ENCODE data around the gene SH2B2.

The SH2B2 gene

DNA sequence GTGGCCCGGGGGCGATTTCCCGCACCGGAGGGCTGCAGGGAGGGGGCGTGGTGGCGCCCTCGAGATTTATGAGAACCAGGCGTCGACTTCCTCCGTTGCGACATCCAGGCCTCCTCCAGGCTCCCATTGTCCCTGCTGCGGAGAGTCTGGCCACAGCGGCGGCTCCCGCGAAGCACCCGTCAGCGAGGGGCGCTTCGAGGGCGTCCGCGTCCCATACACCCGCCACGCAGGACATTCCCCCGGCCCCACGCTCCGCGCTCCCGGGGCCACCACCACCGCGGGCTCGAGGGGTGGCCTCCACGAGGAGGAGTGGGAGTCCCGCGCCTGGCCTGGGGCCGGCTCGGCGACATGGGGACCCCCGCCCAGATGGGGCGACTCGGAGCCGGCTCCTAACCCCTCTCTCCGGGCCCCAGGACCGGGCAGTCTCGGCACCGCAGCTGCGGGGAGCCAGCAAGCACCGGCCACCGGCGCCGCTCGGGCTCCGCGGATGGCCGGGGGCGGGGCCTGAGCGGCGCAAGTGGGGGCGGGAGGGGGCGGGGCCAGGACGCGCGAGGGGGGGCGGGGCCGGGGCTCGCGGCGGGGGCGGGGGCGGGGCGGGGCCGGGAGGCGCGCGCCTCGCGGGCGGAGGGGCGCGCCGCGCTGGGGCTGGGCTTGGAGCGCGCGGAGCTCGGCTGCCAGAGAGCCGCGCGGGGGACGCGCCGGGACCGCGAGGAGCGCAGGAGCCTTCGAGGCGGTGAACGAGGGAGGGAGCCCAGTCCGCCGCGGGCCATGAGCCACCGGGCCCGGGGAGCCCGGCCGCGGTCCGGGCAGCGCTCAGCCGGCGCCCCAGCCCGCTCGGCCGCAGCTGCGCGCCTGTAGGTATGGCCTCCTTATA, at the start of gene SH2B2:
Gene SH2B2 (plus strand): TSS at position 632 of the 874 bp plus-strand sequence. CDS start 13,683 bp downstream, outside the sequence.
- DNase-seq (ENCODE audit: low read depth in 2 of 2, low spot score in 1 of 2): no peak

DNA sequence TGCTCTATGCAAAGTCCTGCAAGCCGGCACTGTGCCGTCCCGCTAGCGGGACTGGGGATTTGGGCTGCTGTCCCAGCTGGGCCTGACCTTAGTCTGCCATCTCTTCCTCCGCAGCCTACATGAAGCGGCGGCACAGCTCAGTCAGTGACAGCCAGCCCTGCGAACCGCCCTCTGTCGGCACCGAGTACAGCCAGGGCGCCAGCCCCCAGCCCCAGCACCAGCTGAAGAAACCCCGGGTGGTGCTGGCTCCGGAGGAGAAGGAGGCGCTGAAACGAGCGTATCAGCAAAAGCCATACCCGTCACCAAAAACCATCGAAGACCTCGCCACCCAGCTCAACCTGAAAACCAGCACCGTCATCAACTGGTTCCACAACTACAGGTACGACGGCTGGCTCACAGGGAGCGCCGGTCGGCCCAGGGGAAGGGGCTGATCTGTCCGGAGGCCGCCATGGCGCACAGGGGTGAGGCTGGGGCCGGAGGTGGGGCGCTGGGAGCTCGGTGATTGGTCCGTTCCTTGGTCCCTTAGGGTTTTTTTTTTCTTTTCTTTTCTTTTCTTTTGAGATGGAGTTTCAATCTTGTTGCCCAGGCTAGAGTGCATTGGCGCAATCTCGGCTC, 47.4 kb upstream of the SH2B2 start:
- DNase-seq (ENCODE audit: low read depth in 2 of 2, low spot score in 1 of 2): no peak

DNA sequence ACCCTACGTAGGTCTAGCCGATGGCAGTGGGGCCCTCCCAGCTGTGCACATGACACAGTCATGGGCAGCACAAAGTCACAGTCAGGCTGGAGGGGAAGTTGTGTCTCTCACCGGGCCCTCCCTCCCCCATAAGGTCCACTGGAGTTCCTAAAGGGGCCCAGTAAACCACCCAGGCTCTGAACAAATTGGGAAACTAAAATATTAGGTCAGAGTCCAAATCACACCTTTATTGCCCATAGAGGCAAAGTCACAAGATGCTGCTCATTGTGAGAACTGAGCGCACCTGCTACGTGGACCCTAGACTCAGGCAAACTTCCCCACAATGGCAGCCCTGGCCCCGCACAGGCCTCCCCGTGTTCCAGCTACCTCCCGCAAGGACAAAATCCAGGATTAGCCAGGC, 45.2 kb upstream of the SH2B2 start:
- DNase-seq (ENCODE audit: low read depth in 2 of 2, low spot score in 1 of 2): no peak

DNA sequence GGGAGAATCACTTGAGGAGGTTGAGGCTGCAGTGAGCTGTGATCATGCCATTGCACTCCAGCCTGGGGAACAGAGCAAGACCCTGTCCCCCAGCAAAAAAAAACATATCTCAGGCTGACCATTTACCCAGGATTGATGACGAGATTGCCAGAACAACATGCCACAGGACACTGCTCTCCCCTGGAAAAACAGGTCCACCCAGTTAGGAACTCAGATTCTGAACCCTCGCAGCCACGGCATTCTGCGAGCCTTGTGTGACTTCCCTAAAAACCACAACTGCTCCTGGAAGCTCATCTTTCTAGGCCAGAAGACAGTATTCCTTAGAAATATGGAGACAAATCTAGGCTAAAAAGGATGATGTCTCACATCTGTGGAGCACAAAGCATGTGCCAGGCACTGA, 42.1 kb upstream of the SH2B2 start:
- no peak for DNase-seq (ENCODE audit: low read depth in 2 of 2, low spot score in 1 of 2)

DNA sequence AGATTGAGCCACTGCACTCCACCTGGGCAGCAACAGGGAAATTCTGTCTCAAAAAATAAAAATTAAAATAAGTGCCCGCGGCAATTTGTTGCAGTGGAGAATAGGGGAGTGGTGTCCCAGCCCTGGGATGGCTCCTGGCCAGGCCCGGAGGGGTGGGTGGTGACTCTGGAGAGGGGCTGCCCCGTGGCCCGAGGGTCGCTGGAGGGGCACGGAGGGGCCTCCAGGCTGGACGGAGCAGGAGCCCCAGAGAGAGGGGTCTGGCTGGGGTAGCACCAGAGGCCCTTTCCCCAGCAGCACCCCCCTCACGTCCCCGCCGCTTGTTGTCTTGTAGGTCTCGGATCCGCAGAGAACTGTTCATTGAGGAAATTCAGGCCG, 38.6 kb upstream of the SH2B2 start:
- no peak for DNase-seq (ENCODE audit: low read depth in 2 of 2, low spot score in 1 of 2)

DNA sequence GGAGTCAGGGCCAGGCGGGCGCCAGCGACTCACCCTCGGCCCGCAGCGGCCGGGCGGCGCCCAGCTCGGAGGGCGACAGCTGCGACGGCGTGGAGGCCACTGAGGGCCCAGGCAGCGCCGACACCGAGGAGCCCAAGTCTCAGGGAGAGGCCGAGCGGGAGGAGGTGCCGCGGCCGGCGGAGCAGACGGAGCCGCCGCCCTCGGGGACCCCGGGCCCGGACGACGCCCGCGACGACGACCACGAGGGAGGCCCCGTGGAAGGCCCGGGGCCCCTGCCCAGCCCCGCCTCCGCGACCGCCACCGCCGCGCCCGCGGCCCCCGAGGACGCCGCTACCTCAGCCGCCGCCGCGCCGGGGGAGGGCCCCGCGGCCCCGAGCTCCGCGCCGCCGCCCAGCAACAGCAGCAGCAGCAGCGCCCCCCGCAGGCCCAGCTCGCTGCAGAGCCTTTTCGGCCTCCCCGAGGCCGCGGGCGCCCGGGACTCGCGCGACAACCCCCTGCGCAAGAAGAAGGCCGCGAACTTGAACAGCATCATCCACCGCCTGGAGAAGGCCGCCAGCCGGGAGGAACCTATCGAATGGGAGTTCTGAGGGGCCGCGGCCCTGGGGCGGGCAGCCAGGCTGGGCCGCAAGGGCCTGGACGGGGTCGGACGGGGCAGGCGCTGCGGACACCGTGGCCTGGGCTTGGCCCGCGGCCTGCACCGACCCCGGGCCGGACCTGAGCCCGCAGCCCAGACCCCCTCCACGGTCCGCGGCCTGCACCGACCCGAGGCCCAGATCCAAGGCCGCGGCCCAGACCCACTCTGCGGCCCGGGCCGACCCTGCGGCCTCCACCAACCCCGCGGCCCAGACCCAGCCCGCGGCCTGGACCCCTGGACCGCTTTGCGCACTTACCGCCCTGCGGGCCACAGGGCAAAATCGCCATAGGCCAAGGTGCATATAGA, 37.9 kb upstream of the SH2B2 start:
- DNase-seq (ENCODE audit: low read depth in 2 of 2, low spot score in 1 of 2): no peak

DNA sequence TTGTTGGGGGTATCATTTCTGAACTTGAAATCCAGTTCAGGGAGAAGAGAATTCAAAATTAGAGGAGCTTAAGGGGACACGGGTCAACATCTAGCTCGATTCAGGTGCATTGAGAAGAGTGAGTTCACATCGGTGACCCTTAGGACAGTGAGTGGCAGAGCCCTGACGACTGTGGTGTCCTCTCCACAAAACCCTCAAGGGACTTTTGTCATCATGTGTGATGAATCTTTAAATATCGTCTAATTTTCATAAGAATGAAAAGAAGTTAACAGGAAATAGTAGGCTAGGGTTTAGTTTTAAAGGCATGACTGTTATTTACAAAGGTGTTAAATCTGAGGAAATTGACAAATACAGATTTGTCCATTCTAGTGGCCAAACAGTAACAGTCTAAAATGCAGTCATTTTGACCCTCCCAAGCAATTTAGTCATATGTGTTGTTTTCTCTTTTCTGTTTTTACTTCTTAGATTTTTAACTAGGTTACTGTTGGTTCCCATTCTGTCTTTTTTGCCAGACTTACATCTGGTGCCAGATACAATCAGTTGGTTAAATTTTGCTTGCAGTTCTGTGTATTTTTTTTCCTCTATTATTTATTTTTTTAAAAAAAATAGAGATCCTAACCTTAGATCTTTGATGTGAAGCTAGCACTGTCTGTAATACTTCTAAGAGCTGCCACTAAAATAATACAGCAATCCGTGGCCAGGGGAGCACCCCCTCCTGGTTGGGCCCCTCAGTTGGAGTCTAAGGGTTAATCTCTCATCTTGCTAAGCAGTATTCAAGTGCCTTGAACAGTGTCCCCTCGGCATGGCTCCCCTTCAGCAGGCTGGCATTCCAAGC, 34.9 kb upstream of the SH2B2 start:
- DNase-seq (ENCODE audit: low read depth in 2 of 2, low spot score in 1 of 2): no peak

DNA sequence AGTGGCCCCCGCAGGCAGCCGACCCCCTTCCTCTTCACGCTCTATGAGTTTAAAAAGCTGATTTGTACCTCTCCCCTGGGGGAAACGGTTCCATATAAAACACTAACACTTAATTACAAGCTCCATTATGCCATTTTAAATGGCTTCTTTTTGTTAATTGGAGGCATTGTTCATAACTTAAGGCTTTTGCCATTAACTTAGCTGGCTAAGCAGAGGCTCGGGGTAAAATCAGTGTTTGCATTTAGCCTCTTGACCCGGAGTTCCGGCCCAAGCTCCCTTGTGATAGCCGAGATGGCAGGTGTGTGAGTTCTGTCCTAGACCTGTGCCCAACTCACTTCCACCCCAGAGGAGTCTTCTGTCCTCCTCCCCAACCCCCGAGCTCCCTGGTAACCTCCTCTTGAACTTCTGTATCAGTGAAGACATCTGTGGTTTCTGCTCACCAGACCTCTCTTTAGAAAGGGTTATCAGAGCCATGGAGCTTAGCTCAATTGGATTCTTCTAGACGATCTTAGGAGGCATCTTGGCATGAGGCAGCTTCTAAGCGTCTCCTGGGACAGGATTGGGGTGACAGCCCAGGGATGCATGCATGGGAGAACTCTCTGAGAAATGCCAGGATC, 34.2 kb upstream of the SH2B2 start:
- DNase-seq (ENCODE audit: low read depth in 2 of 2, low spot score in 1 of 2): no peak

DNA sequence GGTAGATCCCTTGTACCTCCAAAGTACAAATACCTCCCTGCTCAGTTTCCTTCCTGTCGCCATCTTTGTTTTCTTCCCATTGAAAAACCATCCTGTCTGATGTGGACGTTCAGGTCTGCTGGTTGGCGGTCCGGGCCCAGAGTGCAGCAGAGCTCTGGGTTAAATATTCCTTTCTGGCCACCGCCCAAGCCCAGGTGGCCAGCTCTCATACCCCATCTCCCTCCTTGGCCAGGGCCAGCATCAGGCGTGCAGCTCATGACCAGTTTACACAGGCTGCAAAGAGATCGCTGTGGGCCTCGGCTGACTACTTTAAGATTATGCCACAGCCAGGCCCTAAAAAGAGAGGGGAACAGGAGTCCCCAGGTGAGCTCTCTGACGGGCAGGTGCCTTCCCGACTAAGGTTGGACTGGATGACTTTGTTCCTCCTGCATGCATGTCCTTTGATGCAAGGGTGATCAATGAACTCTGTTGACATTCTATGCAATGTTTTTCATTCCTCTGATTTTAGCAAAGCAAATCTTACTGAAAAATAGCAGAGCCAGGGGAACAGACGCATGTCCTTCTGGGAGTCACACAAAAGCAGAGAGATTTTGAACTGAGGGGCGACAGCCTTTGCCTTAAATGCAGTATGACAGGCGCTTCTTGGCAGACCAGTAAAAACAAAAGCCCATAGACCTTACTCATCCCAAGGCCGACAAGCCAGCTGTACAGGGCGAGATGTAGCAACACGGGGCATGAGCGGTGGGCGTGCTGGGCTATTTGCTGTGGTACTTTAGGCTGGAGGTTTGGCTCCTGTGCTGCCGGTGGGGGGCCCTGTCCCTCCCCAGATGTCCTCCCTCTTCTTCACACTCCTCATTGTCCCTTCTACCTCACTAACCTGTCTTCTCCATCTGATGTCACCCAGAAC, 33.3 kb upstream of the SH2B2 start:
- DNase-seq (ENCODE audit: low read depth in 2 of 2, low spot score in 1 of 2): no peak

DNA sequence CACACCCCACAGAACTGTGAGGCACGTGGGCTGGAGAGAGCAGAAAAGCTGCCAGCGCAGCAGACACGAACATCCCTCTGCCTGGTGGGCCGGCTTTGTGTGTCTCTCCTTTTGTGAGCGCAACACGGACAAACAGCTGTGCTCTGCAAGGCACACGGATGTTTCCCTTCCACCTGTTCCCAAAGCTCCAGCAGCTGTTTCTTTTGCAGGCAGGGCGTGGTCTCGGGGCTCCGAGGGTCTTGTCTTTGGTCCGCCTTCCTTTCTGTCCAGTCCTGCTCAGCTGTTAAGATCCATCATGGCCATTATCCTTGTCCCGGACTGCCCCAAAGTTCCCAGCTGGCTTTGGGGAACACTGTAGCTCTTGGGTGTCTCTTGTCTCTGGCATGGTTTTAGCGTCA, 32.7 kb upstream of the SH2B2 start:
- DNase-seq (ENCODE audit: low read depth in 2 of 2, low spot score in 1 of 2): no peak

DNA sequence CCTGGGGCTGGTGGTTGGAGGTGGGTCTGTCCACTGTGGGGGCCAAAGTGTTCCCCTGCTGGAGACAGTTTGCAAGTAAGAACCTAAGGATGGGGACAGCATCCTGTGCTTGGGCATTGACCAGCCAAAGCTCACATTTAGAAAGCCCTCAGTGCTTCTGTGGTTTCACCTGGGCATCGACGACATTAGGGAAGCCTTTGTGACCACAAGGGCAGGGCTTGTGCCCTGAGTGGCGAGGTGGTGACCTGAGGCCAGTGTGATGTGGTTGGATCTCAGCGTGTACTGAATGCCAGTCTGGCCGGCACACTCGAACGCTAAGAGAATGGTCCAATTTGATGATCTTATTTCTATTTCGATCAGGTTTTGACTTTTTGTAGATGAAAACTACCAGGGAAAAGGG, 32.1 kb upstream of the SH2B2 start:
- no peak for DNase-seq (ENCODE audit: low read depth in 2 of 2, low spot score in 1 of 2)

DNA sequence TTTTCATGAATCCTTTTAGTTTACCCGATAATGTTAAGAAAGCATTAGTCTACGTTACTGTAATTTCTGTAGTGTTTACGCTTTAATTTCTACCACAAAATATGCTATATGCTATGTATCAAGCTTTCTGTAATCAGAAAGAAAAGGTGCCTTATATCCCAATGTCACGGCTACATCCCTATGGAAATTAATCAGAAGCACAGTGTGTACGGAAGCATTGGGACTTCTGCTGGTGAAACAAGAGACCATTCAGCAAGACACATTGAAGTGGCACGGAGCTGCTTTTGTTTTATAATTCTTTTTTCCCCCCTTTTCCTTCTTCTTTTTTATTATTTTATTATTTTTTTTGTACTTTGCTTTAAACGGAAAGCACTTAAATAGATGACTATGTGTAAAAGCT, 31.2 kb upstream of the SH2B2 start:
- no peak for DNase-seq (ENCODE audit: low read depth in 2 of 2, low spot score in 1 of 2)

DNA sequence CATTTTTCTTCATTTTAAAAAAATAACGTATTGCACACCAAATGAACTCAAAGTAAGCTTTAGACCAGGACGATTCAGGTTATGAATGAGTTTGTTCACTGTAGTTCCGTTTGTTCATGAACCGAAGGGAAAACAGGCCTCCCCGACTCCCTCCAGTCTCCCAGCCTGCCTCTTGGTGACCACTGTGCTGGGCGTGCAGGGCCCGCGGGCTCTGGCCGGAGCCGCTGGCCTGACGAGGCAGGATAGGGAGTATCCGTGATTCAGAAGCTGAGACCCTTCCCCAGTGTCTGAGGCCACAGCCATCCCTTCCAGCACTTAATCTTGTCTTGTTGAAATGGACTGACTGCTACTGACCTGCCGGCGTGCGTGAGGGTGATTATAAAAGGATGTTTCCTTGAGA, 30.8 kb upstream of the SH2B2 start:
- DNase-seq (ENCODE audit: low read depth in 2 of 2, low spot score in 1 of 2): no peak

DNA sequence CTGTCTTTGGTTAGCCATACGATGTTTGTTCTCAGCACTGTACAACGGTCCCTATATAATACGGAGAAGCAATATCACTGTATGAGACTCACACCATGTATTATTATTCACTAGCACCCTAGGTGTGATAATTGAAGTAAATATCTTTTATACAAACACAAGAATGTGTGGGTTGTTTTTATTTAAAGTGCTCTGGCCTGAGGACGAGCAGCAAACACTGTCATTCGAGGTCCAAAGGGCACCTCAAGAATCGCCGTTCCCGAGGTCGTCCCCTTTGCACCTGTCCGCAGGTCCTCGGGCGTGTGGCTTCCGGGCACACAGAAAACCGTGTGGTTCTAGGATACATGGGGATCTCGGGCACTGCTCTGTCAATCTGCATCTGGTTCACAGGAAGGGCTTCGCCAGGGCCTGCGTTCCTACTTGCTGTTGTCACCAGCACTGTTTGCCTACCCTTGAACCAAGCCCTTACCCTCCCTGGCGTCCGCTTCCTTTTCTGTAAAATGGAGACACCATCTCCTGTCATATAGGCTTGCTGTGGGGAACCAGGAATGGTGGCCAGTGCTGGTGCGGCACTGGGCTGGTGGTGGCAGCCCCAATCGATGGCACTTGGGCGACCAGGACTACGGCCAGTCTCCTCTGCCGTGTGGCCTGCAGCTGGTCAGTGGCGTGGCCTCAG, 28.5 kb upstream of the SH2B2 start:
- no peak for DNase-seq (ENCODE audit: low read depth in 2 of 2, low spot score in 1 of 2)

DNA sequence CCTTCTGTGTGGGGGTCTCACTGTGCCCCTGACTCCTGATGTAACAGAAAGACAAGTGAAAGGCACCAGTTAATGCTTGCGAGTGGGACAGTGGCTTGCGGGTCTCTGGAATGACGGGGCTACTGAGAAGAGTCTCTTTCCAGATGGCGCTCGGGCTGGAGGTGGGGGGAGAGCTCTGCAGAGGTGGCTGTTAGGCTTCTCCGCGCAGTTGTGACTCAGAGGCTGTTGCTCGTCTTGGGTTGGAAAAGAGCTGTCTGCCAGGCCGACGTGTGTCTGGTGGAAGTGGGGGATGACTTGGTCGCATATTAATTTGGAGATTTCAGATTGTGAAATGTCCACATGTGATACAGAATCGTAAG, 27.9 kb upstream of the SH2B2 start:
- no peak for DNase-seq (ENCODE audit: low read depth in 2 of 2, low spot score in 1 of 2)

DNA sequence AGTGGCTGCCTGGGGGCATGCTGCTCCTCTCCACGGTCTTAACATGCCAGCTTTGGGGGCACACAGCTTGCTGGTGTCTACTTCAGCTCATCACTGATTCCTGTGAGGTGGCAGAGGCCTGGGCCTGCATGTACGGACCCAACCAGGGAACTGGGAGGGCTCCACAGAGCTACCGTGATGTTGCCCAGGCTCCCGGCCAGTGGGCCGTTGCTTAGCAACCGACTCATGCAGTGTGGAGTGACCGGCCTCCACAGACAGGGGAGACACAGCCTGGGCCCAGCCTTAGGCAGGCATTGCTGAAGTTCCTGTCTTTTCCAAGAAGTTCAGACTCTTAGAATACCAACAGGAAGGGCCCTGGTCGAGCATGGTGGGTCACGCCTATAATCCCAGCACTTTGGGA, 25.8 kb upstream of the SH2B2 start:
- no peak for DNase-seq (ENCODE audit: low read depth in 2 of 2, low spot score in 1 of 2)

DNA sequence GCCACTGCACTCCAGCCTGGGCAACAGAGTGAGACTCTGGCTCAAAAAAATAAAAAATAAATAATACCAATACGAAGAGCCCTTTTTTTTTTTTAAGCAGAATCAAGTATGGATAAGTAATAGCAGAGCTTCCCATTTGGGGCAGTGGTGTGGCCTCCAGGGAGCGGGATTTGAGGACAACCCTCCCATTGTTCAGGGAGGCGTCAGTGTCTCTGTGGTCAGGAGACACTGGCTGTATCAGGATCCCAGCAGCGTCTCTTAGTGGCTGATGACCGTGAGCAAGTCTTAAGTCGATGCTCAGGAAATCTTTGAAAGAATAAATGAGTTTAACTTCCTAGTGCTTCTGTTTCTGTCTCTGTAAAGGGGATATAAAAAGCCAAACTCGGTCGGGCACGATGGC, 25.2 kb upstream of the SH2B2 start:
- no peak for DNase-seq (ENCODE audit: low read depth in 2 of 2, low spot score in 1 of 2)

DNA sequence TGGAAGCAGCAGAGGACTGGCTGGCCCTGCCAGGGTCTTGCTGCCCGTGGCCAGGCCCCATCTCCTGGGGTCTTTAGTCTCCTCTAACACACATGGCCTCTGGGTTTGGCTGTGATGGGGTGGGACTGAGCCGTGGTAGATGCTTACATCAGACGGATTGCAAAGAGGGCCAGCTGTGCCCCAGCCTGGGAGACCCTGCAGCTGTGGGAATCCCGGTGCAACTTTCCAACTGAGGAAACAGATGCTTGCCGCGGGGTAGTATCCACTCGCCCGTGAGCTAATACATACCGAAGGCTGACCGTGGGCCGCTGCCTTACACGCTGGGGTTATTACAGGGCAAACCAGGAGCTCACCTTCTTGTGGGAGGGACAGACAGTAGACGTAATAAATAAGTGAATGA, 24.1 kb upstream of the SH2B2 start:
- DNase-seq (ENCODE audit: low read depth in 2 of 2, low spot score in 1 of 2): no peak

DNA sequence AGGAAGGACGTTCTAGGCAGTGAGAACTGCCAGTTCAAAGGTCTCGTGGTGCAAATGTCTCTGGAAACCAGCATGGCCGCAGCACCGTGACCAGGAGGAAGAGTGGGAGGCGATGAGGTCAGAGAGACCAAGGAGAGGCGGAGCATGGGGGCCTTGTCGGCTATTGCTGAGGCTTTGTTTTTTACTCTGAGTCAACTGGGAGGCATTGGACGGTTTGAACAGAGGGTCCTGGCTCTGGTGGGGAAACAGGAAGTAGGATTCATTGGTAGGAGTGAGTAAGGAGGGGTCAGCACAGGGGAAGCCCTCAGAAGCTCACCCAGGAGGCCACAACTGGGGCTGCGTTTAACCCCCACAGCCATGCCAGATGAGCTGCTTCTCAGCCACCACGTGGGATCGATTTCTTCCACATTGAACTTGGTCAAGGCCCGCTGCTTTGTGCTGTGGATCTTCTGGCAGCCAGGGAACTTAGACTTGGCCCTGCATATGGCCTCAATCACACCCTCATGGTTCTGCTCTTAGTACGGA, 22.2 kb upstream of the SH2B2 start:
- no peak for DNase-seq (ENCODE audit: low read depth in 2 of 2, low spot score in 1 of 2)
